Liver (tissue), 9 donors: Measurements from ENCODE around the gene KDELR3. TPM values are rescaled to one million over a fixed set of nuclear protein-coding genes. Genes with fewer than 3 reads are reported as not detected.

Experiments used
- DNase-seq: peaks from one replicate; pipeline ENCODE4 v3.0.0-alpha.2; 2017; ENCODE audit warnings: low spot score
- H3K27ac ChIP-seq, 2 donors: one replicate each; pipeline ENCODE4 v1.7.0; 2013; ENCODE audit warnings: inconsistent platforms in 2 of 2, low read length in 2 of 2, control low read depth in 1 of 2, low read depth in 1 of 2, mild to moderate bottlenecking in 1 of 2
- H3K27me3 ChIP-seq, 4 donors: one replicate each; pipeline versions ENCODE4 v1.6.1 to v1.7.0; 2013; ENCODE audit warnings: low read length in 3 of 4, inconsistent platforms in 1 of 4, mild to moderate bottlenecking in 1 of 4, moderate library complexity in 1 of 4; ENCODE audit not compliant: control insufficient read depth in 4 of 4, insufficient read depth in 4 of 4
- H3K36me3 ChIP-seq, 4 donors: one replicate each; pipeline versions ENCODE4 v1.6.1 to v1.7.0; 2013; ENCODE audit warnings: low read length in 3 of 4, mild to moderate bottlenecking in 3 of 4, low read depth in 1 of 4, moderate library complexity in 1 of 4; ENCODE audit not compliant: control insufficient read depth in 4 of 4, insufficient read depth in 3 of 4
- H3K4me1 ChIP-seq, 4 donors: one replicate each; pipeline versions ENCODE4 v1.6.1 to v1.7.0; 2013; ENCODE audit warnings: low read length in 3 of 4, mild to moderate bottlenecking in 3 of 4, moderate library complexity in 1 of 4; ENCODE audit not compliant: control insufficient read depth in 4 of 4, insufficient read depth in 4 of 4
- H3K4me3 ChIP-seq, 3 donors: one replicate each; pipeline versions ENCODE4 v1.6.1 to v1.7.0; 2013; ENCODE audit warnings: low read length in 3 of 3, control low read depth in 1 of 3, low read depth in 1 of 3, mild to moderate bottlenecking in 1 of 3
- H3K9ac ChIP-seq, 2 donors: one replicate each; pipeline ENCODE4 v1.7.0; 2013; ENCODE audit warnings: low read length in 2 of 2, mild to moderate bottlenecking in 2 of 2, moderate library complexity in 2 of 2, control low read depth in 1 of 2, low read depth in 1 of 2
- H3K9me3 ChIP-seq, 4 donors: one replicate each; pipeline versions ENCODE4 v1.6.1 to v1.7.0; 2013; ENCODE audit warnings: low read length in 3 of 4; ENCODE audit not compliant: control insufficient read depth in 4 of 4
- EGR1 ChIP-seq, 2 donors: IDR thresholded peaks; 2 replicates each; pipeline ENCODE4 v1.6.1; 2016 to 2018; ENCODE audit warnings: antibody characterized with exemption in 2 of 2, low read depth in 2 of 2
- FOXA1 ChIP-seq: IDR thresholded peaks from 2 replicates; pipeline ENCODE4 v1.6.1; 2016; ENCODE audit warnings: antibody characterized with exemption
- FOXA2 ChIP-seq: IDR thresholded peaks from 2 replicates; pipeline ENCODE4 v1.6.1; 2016; ENCODE audit warnings: antibody characterized with exemption
- GABPA ChIP-seq, 2 donors: IDR thresholded peaks in 1 of 2; conservative IDR thresholded peaks in 1 of 2; 2 replicates each; pipeline ENCODE4 v1.6.1; 2016; ENCODE audit warnings: antibody characterized with exemption in 2 of 2, mild to moderate bottlenecking in 1 of 2, moderate library complexity in 1 of 2
- HNF4A ChIP-seq, 2 donors: conservative IDR thresholded peaks; 2 replicates each; pipeline ENCODE4 v1.6.1; 2016; ENCODE audit warnings: antibody characterized with exemption in 2 of 2, mild to moderate bottlenecking in 2 of 2
- HNF4G ChIP-seq: IDR thresholded peaks from 2 replicates; pipeline ENCODE4 v1.6.1; 2016; ENCODE audit warnings: antibody characterized with exemption
- JUND ChIP-seq, 2 donors: IDR thresholded peaks; 2 replicates each; pipeline ENCODE4 v1.6.1; 2016; ENCODE audit warnings: antibody characterized with exemption in 2 of 2
- NR2F2 ChIP-seq: IDR thresholded peaks from 2 replicates; pipeline ENCODE4 v1.6.1; 2016; ENCODE audit warnings: antibody characterized with exemption
- RAD21 ChIP-seq, 2 donors: IDR thresholded peaks; 2 replicates each; pipeline ENCODE4 v1.6.1; 2016; ENCODE audit warnings: antibody characterized with exemption in 2 of 2, mild to moderate bottlenecking in 2 of 2
- RXRA ChIP-seq, 2 donors: IDR thresholded peaks; 2 replicates each; pipeline ENCODE4 v1.6.1; 2017 to 2018; ENCODE audit warnings: antibody characterized with exemption in 2 of 2, mild to moderate bottlenecking in 1 of 2
- SP1 ChIP-seq: IDR thresholded peaks from 2 replicates; pipeline ENCODE4 v1.6.1; 2018; ENCODE audit warnings: antibody characterized with exemption, mild to moderate bottlenecking
- TAF1 ChIP-seq: conservative IDR thresholded peaks from 2 replicates; pipeline ENCODE4 v1.6.1; 2016; ENCODE audit warnings: antibody characterized with exemption, mild to moderate bottlenecking
- YY1 ChIP-seq: IDR thresholded peaks from 2 replicates; pipeline ENCODE4 v1.6.1; 2016; ENCODE audit warnings: antibody characterized with exemption, mild to moderate bottlenecking
- WGBS: extraction: QIAGEN DNeasy Blood & Tissue Kit; methylation state at CpG from one replicate; pipeline ENCODE4 v1.1.7; 2013; 5-methylcytosine and 5-hydroxymethylcytosine counted together
- polyA plus RNA-seq, 2 donors: library from polyadenylated mRNA; stranded (reverse) in 1 of 2; unstranded in 1 of 2; fragments of 200-250 nt in 1 of 2; fragments of >200 nt in 1 of 2; fragmentation: Nextera tagmentation in 1 of 2; extraction: Ambion mirVana in 1 of 2; gene quantifications; one replicate each; pipeline versions ENCODE4 v1.2.1 to v1.2.3, GENCODE V29; 2013 to 2015
- total RNA-seq, 2 donors: library from RNA; depleted of rRNA; stranded (reverse); fragments of >200 nt; gene quantifications; one replicate each; pipeline ENCODE4 v1.2.3, GENCODE V29; 2014
- TF ChIP-seq, protein P1 (sequence below): fragments of 150-350 bp; IDR thresholded peaks from 2 replicates; pipeline ENCODE4 v1.5.1; 2017; ENCODE audit warnings: improper control_type of control experiment, low read depth, low read length; ENCODE audit not compliant: missing input control
- TF ChIP-seq, protein P2 (sequence below): IDR thresholded peaks from 2 replicates; pipeline ENCODE4 v1.6.1; 2016; ENCODE audit warnings: antibody characterized with exemption
- TF ChIP-seq, protein P3 (sequence below): IDR thresholded peaks from 2 replicates; pipeline ENCODE4 v1.6.1; 2016; ENCODE audit warnings: antibody characterized with exemption
- TF ChIP-seq, protein P4 (sequence below): IDR thresholded peaks from 2 replicates; pipeline ENCODE4 v1.6.1; 2016; ENCODE audit warnings: antibody characterized with exemption, mild to moderate bottlenecking
- TF ChIP-seq, protein P5 (sequence below): IDR thresholded peaks from 2 replicates; pipeline ENCODE4 v1.6.1; 2016; ENCODE audit warnings: antibody characterized with exemption
- donor health status: healthy.
- donor health status: healthy.
- donor health status: healthy.
- donor health status: healthy.
- donor health status: healthy.

Gene KDELR3
- total and polyA plus RNA-seq, 4 donors, result 3.5 to 12.8 (median 9.5) TPM

DNA sequence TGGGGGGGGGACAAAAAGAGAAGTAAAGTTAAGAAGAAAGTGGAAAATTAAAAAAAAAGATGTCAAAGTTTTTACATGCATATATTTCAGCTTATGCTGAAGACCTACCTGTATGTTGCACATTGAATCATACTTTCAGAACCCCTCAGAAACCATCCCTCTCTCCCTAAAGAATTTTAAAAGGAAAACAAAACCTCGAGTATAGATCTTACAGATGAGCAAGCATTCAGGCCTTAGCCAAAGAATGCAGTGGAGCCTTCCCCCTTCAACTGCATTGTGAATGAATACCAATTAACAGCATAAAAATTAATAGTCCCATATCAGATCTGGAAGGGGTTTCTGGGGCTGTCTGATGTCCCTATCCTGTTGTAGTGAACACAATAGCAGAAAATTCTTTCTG lies 16.3 kb downstream of the KDELR3 start:
- H3K27me3 ChIP-seq, result no peaks in the 10 kb centered on the region
- H3K9ac ChIP-seq, result no peak overlapping the region
- no peaks in the 10 kb centered on the region for H3K9me3 ChIP-seq
- WGBS, result 85% methylated on average over 1 of the region's 1 CpG
- no peak for DNase-seq
- no peak overlapping the region for H3K4me3 ChIP-seq
- H3K27ac ChIP-seq, result no peak overlapping the region
- H3K36me3 ChIP-seq, result peaks cover 22 to 75% (median 67%) of the 10 kb centered on the region in 4 donors
- TF ChIP-seq NR2F2, result no peak
- no peak for TF ChIP-seq GABPA (IDR thresholded peaks at IDR 0.05 in 1 of 2, conservative IDR thresholded peaks at IDR 0.05 in 1 of 2)
- no peak for TF ChIP-seq TAF1
- TF ChIP-seq FOXA1, result no peak
- TF ChIP-seq YY1, result no peak
- TF ChIP-seq RXRA (IDR thresholded peaks at IDR 0.05), result no peak
- TF ChIP-seq, protein P1, sequence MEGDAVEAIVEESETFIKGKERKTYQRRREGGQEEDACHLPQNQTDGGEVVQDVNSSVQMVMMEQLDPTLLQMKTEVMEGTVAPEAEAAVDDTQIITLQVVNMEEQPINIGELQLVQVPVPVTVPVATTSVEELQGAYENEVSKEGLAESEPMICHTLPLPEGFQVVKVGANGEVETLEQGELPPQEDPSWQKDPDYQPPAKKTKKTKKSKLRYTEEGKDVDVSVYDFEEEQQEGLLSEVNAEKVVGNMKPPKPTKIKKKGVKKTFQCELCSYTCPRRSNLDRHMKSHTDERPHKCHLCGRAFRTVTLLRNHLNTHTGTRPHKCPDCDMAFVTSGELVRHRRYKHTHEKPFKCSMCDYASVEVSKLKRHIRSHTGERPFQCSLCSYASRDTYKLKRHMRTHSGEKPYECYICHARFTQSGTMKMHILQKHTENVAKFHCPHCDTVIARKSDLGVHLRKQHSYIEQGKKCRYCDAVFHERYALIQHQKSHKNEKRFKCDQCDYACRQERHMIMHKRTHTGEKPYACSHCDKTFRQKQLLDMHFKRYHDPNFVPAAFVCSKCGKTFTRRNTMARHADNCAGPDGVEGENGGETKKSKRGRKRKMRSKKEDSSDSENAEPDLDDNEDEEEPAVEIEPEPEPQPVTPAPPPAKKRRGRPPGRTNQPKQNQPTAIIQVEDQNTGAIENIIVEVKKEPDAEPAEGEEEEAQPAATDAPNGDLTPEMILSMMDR, result no peak
- TF ChIP-seq EGR1 (IDR thresholded peaks at IDR 0.05; ENCODE audit: low read depth in 2 of 2), result no peak
- TF ChIP-seq, protein P2, sequence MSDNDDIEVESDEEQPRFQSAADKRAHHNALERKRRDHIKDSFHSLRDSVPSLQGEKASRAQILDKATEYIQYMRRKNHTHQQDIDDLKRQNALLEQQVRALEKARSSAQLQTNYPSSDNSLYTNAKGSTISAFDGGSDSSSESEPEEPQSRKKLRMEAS, result no peak
- TF ChIP-seq, protein P3, sequence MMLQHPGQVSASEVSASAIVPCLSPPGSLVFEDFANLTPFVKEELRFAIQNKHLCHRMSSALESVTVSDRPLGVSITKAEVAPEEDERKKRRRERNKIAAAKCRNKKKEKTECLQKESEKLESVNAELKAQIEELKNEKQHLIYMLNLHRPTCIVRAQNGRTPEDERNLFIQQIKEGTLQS, result no peak
- no peak for TF ChIP-seq JUND (IDR thresholded peaks at IDR 0.05)
- TF ChIP-seq HNF4A (conservative IDR thresholded peaks at IDR 0.05), result no peak
- no peak for TF ChIP-seq SP1
- TF ChIP-seq FOXA2, result no peak
- TF ChIP-seq, protein P4, sequence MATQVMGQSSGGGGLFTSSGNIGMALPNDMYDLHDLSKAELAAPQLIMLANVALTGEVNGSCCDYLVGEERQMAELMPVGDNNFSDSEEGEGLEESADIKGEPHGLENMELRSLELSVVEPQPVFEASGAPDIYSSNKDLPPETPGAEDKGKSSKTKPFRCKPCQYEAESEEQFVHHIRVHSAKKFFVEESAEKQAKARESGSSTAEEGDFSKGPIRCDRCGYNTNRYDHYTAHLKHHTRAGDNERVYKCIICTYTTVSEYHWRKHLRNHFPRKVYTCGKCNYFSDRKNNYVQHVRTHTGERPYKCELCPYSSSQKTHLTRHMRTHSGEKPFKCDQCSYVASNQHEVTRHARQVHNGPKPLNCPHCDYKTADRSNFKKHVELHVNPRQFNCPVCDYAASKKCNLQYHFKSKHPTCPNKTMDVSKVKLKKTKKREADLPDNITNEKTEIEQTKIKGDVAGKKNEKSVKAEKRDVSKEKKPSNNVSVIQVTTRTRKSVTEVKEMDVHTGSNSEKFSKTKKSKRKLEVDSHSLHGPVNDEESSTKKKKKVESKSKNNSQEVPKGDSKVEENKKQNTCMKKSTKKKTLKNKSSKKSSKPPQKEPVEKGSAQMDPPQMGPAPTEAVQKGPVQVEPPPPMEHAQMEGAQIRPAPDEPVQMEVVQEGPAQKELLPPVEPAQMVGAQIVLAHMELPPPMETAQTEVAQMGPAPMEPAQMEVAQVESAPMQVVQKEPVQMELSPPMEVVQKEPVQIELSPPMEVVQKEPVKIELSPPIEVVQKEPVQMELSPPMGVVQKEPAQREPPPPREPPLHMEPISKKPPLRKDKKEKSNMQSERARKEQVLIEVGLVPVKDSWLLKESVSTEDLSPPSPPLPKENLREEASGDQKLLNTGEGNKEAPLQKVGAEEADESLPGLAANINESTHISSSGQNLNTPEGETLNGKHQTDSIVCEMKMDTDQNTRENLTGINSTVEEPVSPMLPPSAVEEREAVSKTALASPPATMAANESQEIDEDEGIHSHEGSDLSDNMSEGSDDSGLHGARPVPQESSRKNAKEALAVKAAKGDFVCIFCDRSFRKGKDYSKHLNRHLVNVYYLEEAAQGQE, result no peak
- TF ChIP-seq, protein P5, sequence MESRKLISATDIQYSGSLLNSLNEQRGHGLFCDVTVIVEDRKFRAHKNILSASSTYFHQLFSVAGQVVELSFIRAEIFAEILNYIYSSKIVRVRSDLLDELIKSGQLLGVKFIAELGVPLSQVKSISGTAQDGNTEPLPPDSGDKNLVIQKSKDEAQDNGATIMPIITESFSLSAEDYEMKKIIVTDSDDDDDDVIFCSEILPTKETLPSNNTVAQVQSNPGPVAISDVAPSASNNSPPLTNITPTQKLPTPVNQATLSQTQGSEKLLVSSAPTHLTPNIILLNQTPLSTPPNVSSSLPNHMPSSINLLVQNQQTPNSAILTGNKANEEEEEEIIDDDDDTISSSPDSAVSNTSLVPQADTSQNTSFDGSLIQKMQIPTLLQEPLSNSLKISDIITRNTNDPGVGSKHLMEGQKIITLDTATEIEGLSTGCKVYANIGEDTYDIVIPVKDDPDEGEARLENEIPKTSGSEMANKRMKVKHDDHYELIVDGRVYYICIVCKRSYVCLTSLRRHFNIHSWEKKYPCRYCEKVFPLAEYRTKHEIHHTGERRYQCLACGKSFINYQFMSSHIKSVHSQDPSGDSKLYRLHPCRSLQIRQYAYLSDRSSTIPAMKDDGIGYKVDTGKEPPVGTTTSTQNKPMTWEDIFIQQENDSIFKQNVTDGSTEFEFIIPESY, result no peak
- no peak for TF ChIP-seq HNF4G
- no peak for TF ChIP-seq RAD21 (IDR thresholded peaks at IDR 0.05)
- no peaks in the 10 kb centered on the region for H3K4me1 ChIP-seq
